Dedifferentiated amniotic fluid mesenchymal stem cell (primary cell): ENCODE data around the gene SLC10A1.

Source experiments
- DNase-seq: peaks from one replicate; pipeline ENCODE4 v3.0.0-alpha.2; 2016; ENCODE audit errors: extremely low spot score

Gene SLC10A1

GRCh38 chr14:69808919-69809808, 12.1 kb upstream of the SLC10A1 start:
- DNase-seq, result no peak

- no peak for DNase-seq
These were observed 10.2 kb upstream of the SLC10A1 start for GRCh38 chr14:69807192-69807591.

GRCh38 chr14:69804902-69805301, 7.9 kb upstream of the SLC10A1 start:
- no peak for DNase-seq

GRCh38 chr14:69803753-69804152, 6.7 kb upstream of the SLC10A1 start:
- no peak for DNase-seq

GRCh38 chr14:69798339-69798735, 1.3 kb upstream of the SLC10A1 start:
- no peak for DNase-seq

- DNase-seq, result no peak
These were observed 715 bp upstream of the SLC10A1 start for GRCh38 chr14:69797573-69798338.

- no peak for DNase-seq
These were observed 1.4 kb downstream of the SLC10A1 start for GRCh38 chr14:69795691-69796090.

- DNase-seq, result no peak
These were observed 2.2 kb downstream of the SLC10A1 start for GRCh38 chr14:69794791-69795190.

- DNase-seq, result no peak
These were observed 4.1 kb downstream of the SLC10A1 start for GRCh38 chr14:69792887-69793421.

- no peak for DNase-seq
These were observed 7.9 kb downstream of the SLC10A1 start for GRCh38 chr14:69789118-69789640.

GRCh38 chr14:69786603-69787002, 10.4 kb downstream of the SLC10A1 start:
- DNase-seq, result no peak

- no peak for DNase-seq
These were observed 12.1 kb downstream of the SLC10A1 start for GRCh38 chr14:69784942-69785341.

- no peak for DNase-seq
These were observed 16.1 kb downstream of the SLC10A1 start for GRCh38 chr14:69780952-69781351.

- no peak for DNase-seq
These were observed 16.9 kb downstream of the SLC10A1 start for GRCh38 chr14:69780092-69780491.

- no peak for DNase-seq
These were observed 18.0 kb downstream of the SLC10A1 start for GRCh38 chr14:69779088-69779487.

- no peak for DNase-seq
These were observed 20.1 kb downstream of the SLC10A1 start for GRCh38 chr14:69776875-69777453.

GRCh38 chr14:69775012-69775411, 22.0 kb downstream of the SLC10A1 start:
- DNase-seq, result no peak

GRCh38 chr14:69773571-69774276, 23.3 kb downstream of the SLC10A1 start:
- DNase-seq, result no peak

- DNase-seq, result no peak
These were observed 24.7 kb downstream of the SLC10A1 start for GRCh38 chr14:69772082-69773017.

GRCh38 chr14:69771136-69771535, 25.9 kb downstream of the SLC10A1 start:
- no peak for DNase-seq
